ENCODE data around the gene SOD2.
"Not testable (repeated sequence)": the region's sequence is repeated elsewhere in the genome, so short reads cannot be mapped to it uniquely, and the experiment has no call there.

Gene SOD2

GRCh38 chr6:159682810-159683209 lies 10.2 kb downstream of the SOD2 start:
- DNase-seq (ENCODE audit: low spot score), result no peak

GRCh38 chr6:159682295-159682694 lies 10.7 kb downstream of the SOD2 start:
- no peak for DNase-seq (ENCODE audit: low spot score)

GRCh38 chr6:159681191-159681880 lies 11.7 kb downstream of the SOD2 start:
- DNase-seq (ENCODE audit: low spot score), result no peak

- DNase-seq (ENCODE audit: low spot score), result no peak
Measured at GRCh38 chr6:159680104-159680503, 12.9 kb downstream of the SOD2 start.

GRCh38 chr6:159679091-159680077 lies 13.7 kb downstream of the SOD2 start:
- no peak for DNase-seq (ENCODE audit: low spot score)

GRCh38 chr6:159678574-159678973 lies 14.5 kb downstream of the SOD2 start:
- DNase-seq (ENCODE audit: low spot score), result no peak

- DNase-seq (ENCODE audit: low spot score), result no peak
Measured at GRCh38 chr6:159677506-159678165, 15.4 kb downstream of the SOD2 start.

- no peak for DNase-seq (ENCODE audit: low spot score)
Measured at GRCh38 chr6:159676890-159677505, 16.0 kb downstream of the SOD2 start.

GRCh38 chr6:159676236-159676635 lies 16.8 kb downstream of the SOD2 start:
- DNase-seq (ENCODE audit: low spot score), result not testable (repeated sequence)

GRCh38 chr6:159665868-159666635 lies 27.0 kb downstream of the SOD2 start:
- no peak for DNase-seq (ENCODE audit: low spot score)

- DNase-seq (ENCODE audit: low spot score), result not testable (repeated sequence)
Measured at GRCh38 chr6:159663368-159663889, 29.6 kb downstream of the SOD2 start.

GRCh38 chr6:159661977-159662376 lies 31.1 kb downstream of the SOD2 start:
- not testable (repeated sequence) for DNase-seq (ENCODE audit: low spot score)

- no peak for DNase-seq (ENCODE audit: low spot score)
Measured at GRCh38 chr6:159655409-159655988, 37.5 kb downstream of the SOD2 start.

GRCh38 chr6:159654483-159655098 lies 38.5 kb downstream of the SOD2 start:
- peak; percentile 49 for DNase-seq (ENCODE audit: low spot score)

- DNase-seq (ENCODE audit: low spot score), result no peak
Measured at GRCh38 chr6:159650314-159650713, 42.7 kb downstream of the SOD2 start.

- DNase-seq (ENCODE audit: low spot score), result no peak
Measured at GRCh38 chr6:159649441-159649840, 43.6 kb downstream of the SOD2 start.

GRCh38 chr6:159646733-159647132 lies 46.3 kb downstream of the SOD2 start:
- no peak for DNase-seq (ENCODE audit: low spot score)

GRCh38 chr6:159646116-159646515 lies 46.9 kb downstream of the SOD2 start:
- no peak for DNase-seq (ENCODE audit: low spot score)

GRCh38 chr6:159645640-159646039 lies 47.4 kb downstream of the SOD2 start:
- DNase-seq (ENCODE audit: low spot score), result no peak

All from SK-N-DZ (cell line).